ENCODE results near the gene CAPN5. TPM values are rescaled to one million over a fixed set of nuclear protein-coding genes. Genes with fewer than 3 reads are reported as not detected.

The CAPN5 gene
- total and polyA plus RNA-seq, 4 donors, result 6.5 to 25.8 (median 18.2) TPM

- peak within 1 kb of the TSS; percentile 22 to 58 for H3K9ac ChIP-seq (ENCODE audit: low read depth in 1 of 2, low read length in 2 of 2)
- TF ChIP-seq TAF1 (conservative IDR thresholded peaks at IDR 0.05) (no peak), EGR1 (IDR thresholded peaks at IDR 0.05; ENCODE audit: low read depth in 2 of 2) (no peak), HNF4G (IDR thresholded peaks at IDR 0.05) (peak; percentile 43), HNF4A (conservative IDR thresholded peaks at IDR 0.05) (peak; percentile 65 to 70), NR2F2 (IDR thresholded peaks at IDR 0.05) (peak; percentile 34), CTCF (IDR thresholded peaks at IDR 0.05; ENCODE audit: low read depth, low read length, missing input control) (no peak), FOXA2 (IDR thresholded peaks at IDR 0.05) (no peak), MAX (IDR thresholded peaks at IDR 0.05) (no peak), ATF3 (IDR thresholded peaks at IDR 0.05) (peak; percentile 84), RXRA (IDR thresholded peaks at IDR 0.05) (peak; percentile 74 to 78), GABPA (IDR thresholded peaks at IDR 0.05 in 1 of 2, conservative IDR thresholded peaks at IDR 0.05 in 1 of 2) (no peak), SP1 (IDR thresholded peaks at IDR 0.05) (peak; percentile 72), RAD21 (IDR thresholded peaks at IDR 0.05) (peak; percentile 35 to 65), REST (IDR thresholded peaks at IDR 0.05) (peak; percentile 97), JUND (IDR thresholded peaks at IDR 0.05) (peak; percentile 81 to 82), YY1 (IDR thresholded peaks at IDR 0.05) (peak; percentile 70), FOXA1 (IDR thresholded peaks at IDR 0.05) (peak; percentile 6), ZBTB33 (IDR thresholded peaks at IDR 0.05) (no peak)
- H3K4me1 ChIP-seq (ENCODE audit: control insufficient read depth in 4 of 4, insufficient read depth in 4 of 4, low read length in 3 of 4), result peaks cover 16 to 61% (median 54%) of the 10 kb centered on the region in 4 donors
- WGBS, result 15% methylated on average over 20 of the region's 20 CpGs
- peak within 1 kb of the TSS; percentile 30 to 61 (median 43) for H3K4me3 ChIP-seq (ENCODE audit: low read depth in 1 of 3, low read length in 3 of 3)
- H3K9me3 ChIP-seq (ENCODE audit: control insufficient read depth in 4 of 4, low read length in 3 of 4), result no peaks in the 10 kb centered on the region
- H3K36me3 ChIP-seq (ENCODE audit: control insufficient read depth in 4 of 4, insufficient read depth in 3 of 4, low read depth in 1 of 4, low read length in 3 of 4), result peaks cover 0 to 16% (median 10%) of the 10 kb centered on the region in 4 donors
- peak within 1 kb of the TSS; percentile 64 to 68 for H3K27ac ChIP-seq (ENCODE audit: low read depth in 1 of 2, low read length in 2 of 2)
- DNase-seq (ENCODE audit: low spot score), result peak; percentile 78
- no peaks in the 10 kb centered on the region for H3K27me3 ChIP-seq (ENCODE audit: control insufficient read depth in 4 of 4, insufficient read depth in 4 of 4, low read length in 3 of 4)
Observed at GRCh38 chr11:77127920-77128691, 61.3 kb downstream of the CAPN5 start, which contains the start of gene MYO7A. Gene MYO7A, plus strand, starts transcription at chr11:77128246. Its CDS starts 2,389 bp downstream, at chr11:77130635.

Measured in liver (tissue), 9 donors.